AG10803 (cell line): ENCODE results near the gene ENAH.
"Not testable (repeated sequence)": the region's sequence is repeated elsewhere in the genome, so short reads cannot be mapped to it uniquely, and the experiment has no call there.

Experiments used
- DNase-seq: peaks from one replicate; pipeline ENCODE4 v3.0.0; 2010; ENCODE audit warnings: low read depth
- H3K4me3 ChIP-seq: 2 replicates; pipeline ENCODE4 v1.5.1; 2011; ENCODE audit warnings: mild to moderate bottlenecking, low read length, control low read depth
- CTCF ChIP-seq: conservative IDR thresholded peaks from 2 replicates; pipeline ENCODE4 v1.5.1; 2011; ENCODE audit warnings: mild to moderate bottlenecking, low read length, control low read depth, inconsistent platforms

ENAH gene

GRCh38 chr1:225694151-225694603, 41.3 kb upstream of the ENAH start:
- no peak for DNase-seq
- H3K4me3 ChIP-seq: no peak overlapping the region
- no peak for TF ChIP-seq CTCF

- DNase-seq, H3K4me3 ChIP-seq: not testable (repeated sequence)
Observed at GRCh38 chr1:225693697-225694096, 40.8 kb upstream of the ENAH start.

- no peak overlapping the region for H3K4me3 ChIP-seq
- no peak for DNase-seq
- TF ChIP-seq CTCF: no peak
Observed at GRCh38 chr1:225693085-225693696, 40.3 kb upstream of the ENAH start.

GRCh38 chr1:225692517-225692879, 39.6 kb upstream of the ENAH start:
- no peak overlapping the region for H3K4me3 ChIP-seq
- no peak for DNase-seq

GRCh38 chr1:225691861-225692516, 39.1 kb upstream of the ENAH start:
- no peak overlapping the region for H3K4me3 ChIP-seq
- TF ChIP-seq CTCF: no peak
- DNase-seq: peak; percentile 95

More at GRCh38 chr1:225692517-225692879, 39.6 kb upstream of the ENAH start:
- no peak for TF ChIP-seq CTCF

GRCh38 chr1:225691377-225691776, 38.5 kb upstream of the ENAH start:
- no peak overlapping the region for H3K4me3 ChIP-seq
- no peak for TF ChIP-seq CTCF
- peak; percentile 63 for DNase-seq

- DNase-seq: no peak
- H3K4me3 ChIP-seq: no peak overlapping the region
- TF ChIP-seq CTCF: no peak
Observed at GRCh38 chr1:225689882-225690459, 37.0 kb upstream of the ENAH start.
